OCI-LY1 (cell line): Measurements from ENCODE around the gene PIGW.

Experiments
- EZH2 ChIP-seq: fragments of 200-600 bp; sonication (generic), shearing (Covaris generic); IDR thresholded peaks from 2 replicates; pipeline ENCODE4 v1.8.0; 2017; ENCODE audit warnings: borderline replicate concordance, mixed run types, mild to moderate bottlenecking, antibody characterized with exemption, low read length, moderate library complexity, mixed read lengths
- TF ChIP-seq, protein P1 (sequence below): fragments of 200-600 bp; sonication (generic), shearing (Covaris generic); IDR thresholded peaks from 2 replicates; pipeline ENCODE4 v1.5.1; 2017; ENCODE audit warnings: mild to moderate bottlenecking, antibody characterized with exemption, low read length, moderate library complexity, mixed read lengths

DNA sequence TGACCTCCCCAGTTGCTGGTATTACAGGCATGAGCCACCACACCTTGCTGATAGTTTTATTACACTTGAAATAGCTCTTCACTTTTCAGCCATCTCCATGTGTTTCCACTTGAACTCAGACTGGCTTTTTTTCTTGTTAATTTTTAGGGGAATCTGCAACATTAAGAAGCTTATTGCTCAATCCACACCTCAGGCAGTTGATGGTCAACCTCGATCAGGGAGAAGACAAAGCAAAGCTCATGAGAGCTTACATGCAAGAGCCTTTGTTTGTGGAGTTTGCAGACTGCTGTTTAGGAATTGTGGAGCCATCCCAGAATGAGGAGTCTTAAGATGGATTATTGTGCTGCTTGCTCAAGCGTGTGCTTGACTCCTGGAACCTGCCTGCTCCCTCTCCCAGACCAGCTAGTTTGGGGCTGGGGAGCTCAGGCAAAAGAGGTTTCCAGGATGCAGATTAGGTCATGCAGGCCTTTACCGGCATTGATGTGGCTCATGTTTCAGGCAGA is 39.7 kb upstream of the PIGW start:
- TF ChIP-seq, protein P1, sequence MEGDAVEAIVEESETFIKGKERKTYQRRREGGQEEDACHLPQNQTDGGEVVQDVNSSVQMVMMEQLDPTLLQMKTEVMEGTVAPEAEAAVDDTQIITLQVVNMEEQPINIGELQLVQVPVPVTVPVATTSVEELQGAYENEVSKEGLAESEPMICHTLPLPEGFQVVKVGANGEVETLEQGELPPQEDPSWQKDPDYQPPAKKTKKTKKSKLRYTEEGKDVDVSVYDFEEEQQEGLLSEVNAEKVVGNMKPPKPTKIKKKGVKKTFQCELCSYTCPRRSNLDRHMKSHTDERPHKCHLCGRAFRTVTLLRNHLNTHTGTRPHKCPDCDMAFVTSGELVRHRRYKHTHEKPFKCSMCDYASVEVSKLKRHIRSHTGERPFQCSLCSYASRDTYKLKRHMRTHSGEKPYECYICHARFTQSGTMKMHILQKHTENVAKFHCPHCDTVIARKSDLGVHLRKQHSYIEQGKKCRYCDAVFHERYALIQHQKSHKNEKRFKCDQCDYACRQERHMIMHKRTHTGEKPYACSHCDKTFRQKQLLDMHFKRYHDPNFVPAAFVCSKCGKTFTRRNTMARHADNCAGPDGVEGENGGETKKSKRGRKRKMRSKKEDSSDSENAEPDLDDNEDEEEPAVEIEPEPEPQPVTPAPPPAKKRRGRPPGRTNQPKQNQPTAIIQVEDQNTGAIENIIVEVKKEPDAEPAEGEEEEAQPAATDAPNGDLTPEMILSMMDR: no peak
- no peak for TF ChIP-seq EZH2
